Left forelimb (tissue), 1 donor: Measurements from ENCODE around the gene BDH2.
A peak's percentile ranks its signal among the peaks of the same experiment; 100 is the strongest.

Source experiments
- DNase-seq: peaks from one replicate; pipeline ENCODE4 v3.0.0-alpha.2; 2018; ENCODE audit warnings: low spot score

BDH2 gene

GRCh38 chr4:103085555-103086196, 14.0 kb downstream of the BDH2 start:
- no peak for DNase-seq

- no peak for DNase-seq
Measured at GRCh38 chr4:103079621-103080020, 20.0 kb downstream of the BDH2 start.

- DNase-seq, result no peak
Measured at GRCh38 chr4:103076747-103077347, 22.8 kb downstream of the BDH2 start, which contains the start of gene SLC9B2. SLC9B2 (minus strand) TSS chr4:103076761; CDS start chr4:103067550, 9,211 bp downstream.

GRCh38 chr4:103075894-103076746, 23.5 kb downstream of the BDH2 start:
- DNase-seq, result peak; percentile 88

- DNase-seq, result no peak
Measured at GRCh38 chr4:103075435-103075893, 24.2 kb downstream of the BDH2 start.

- DNase-seq, result no peak
Measured at GRCh38 chr4:103074744-103075434, 24.7 kb downstream of the BDH2 start.

GRCh38 chr4:103073792-103074438, 25.7 kb downstream of the BDH2 start:
- no peak for DNase-seq

GRCh38 chr4:103067841-103068547, 31.6 kb downstream of the BDH2 start:
- DNase-seq, result no peak

- DNase-seq, result no peak
Measured at GRCh38 chr4:103060453-103061148, 39.0 kb downstream of the BDH2 start.

GRCh38 chr4:103054030-103054429, 45.6 kb downstream of the BDH2 start:
- DNase-seq, result no peak

- DNase-seq, result no peak
Measured at GRCh38 chr4:103052779-103053178, 46.9 kb downstream of the BDH2 start.

- no peak for DNase-seq
Measured at GRCh38 chr4:103052145-103052544, 47.5 kb downstream of the BDH2 start.

GRCh38 chr4:103050736-103051436, 48.7 kb downstream of the BDH2 start:
- no peak for DNase-seq

GRCh38 chr4:103046416-103047290, 53.0 kb downstream of the BDH2 start:
- no peak for DNase-seq

- DNase-seq, result no peak
Measured at GRCh38 chr4:103044183-103044582, 55.5 kb downstream of the BDH2 start.

- no peak for DNase-seq
Measured at GRCh38 chr4:103036169-103036568, 63.5 kb downstream of the BDH2 start.

- DNase-seq, result no peak
Measured at GRCh38 chr4:103032574-103032973, 67.1 kb downstream of the BDH2 start.

GRCh38 chr4:103030791-103031190, 68.8 kb downstream of the BDH2 start:
- DNase-seq, result no peak

- DNase-seq, result no peak
Measured at GRCh38 chr4:103029300-103029699, 70.3 kb downstream of the BDH2 start.
